OCI-LY7 (cell line): ENCODE measurements around the gene STAC. TPM values are rescaled to one million over a fixed set of nuclear protein-coding genes. Genes with fewer than 3 reads are reported as not detected.

Source experiments
- BruUV-seq: library from RNA; stranded (reverse); fragments of 400-500 nt; replicated peaks from 2 replicates; lab custom pipeline; 2021; lab: Mats Ljungman, UMichigan
- CTCF ChIA-PET: fragments of 300-600 bp; sonication (Branson Sonifier 250); formaldehyde crosslinking; loops from one replicate; lab custom pipeline; 2022; ENCODE audit warnings: antibody characterized with exemption; ENCODE audit not compliant: unreplicated experiment; lab: Charles Lee
- POLR2A ChIA-PET: fragments of 300-600 bp; sonication (Branson Sonifier 250); formaldehyde crosslinking; loops from one replicate; lab custom pipeline; 2022; ENCODE audit warnings: antibody characterized with exemption; lab: Charles Lee
- DNase-seq: peaks from one replicate; pipeline ENCODE4 v3.0.0-alpha.2; 2015; ENCODE audit warnings: low spot score
- H2AFZ ChIP-seq: fragments of 200-600 bp; sonication (generic), shearing (Covaris generic); 2 replicates; pipeline ENCODE4 v1.6.1; 2014; ENCODE audit warnings: mild to moderate bottlenecking, antibody characterized with exemption, low read length, moderate library complexity
- H3K27ac ChIP-seq: fragments of 200-600 bp; sonication (generic); 2 replicates; pipeline ENCODE4 v1.5.1; 2014; ENCODE audit warnings: mixed run types, low read depth, mild to moderate bottlenecking, moderate library complexity, low read length, inconsistent platforms; ENCODE audit not compliant: poor library complexity, severe bottlenecking
- H3K36me3 ChIP-seq: fragments of 200-600 bp; sonication (generic); 2 replicates; pipeline ENCODE4 v1.6.1; 2014; ENCODE audit warnings: mild to moderate bottlenecking, antibody characterized with exemption, low read length, moderate library complexity, mixed read lengths; ENCODE audit not compliant: insufficient read depth
- H3K4me1 ChIP-seq: fragments of 200-600 bp; sonication (generic); 2 replicates; pipeline ENCODE4 v1.5.1; 2014; ENCODE audit warnings: mild to moderate bottlenecking, low read length; ENCODE audit not compliant: insufficient read depth, poor library complexity, severe bottlenecking
- H3K4me2 ChIP-seq: fragments of 200-600 bp; sonication (generic); 2 replicates; pipeline ENCODE4 v1.6.1; 2014; ENCODE audit warnings: mild to moderate bottlenecking, low read length
- H3K4me3 ChIP-seq: fragments of 200-600 bp; sonication (generic); 2 replicates; pipeline ENCODE4 v1.5.1; 2014; ENCODE audit warnings: mild to moderate bottlenecking, low read depth, low read length; ENCODE audit not compliant: poor library complexity, severe bottlenecking
- H3K79me2 ChIP-seq: fragments of 200-600 bp; sonication (generic); 2 replicates; pipeline ENCODE4 v1.6.1; 2016; ENCODE audit warnings: low read depth, mild to moderate bottlenecking, low read length, moderate library complexity, mixed read lengths; ENCODE audit not compliant: insufficient read depth
- H3K9me2 ChIP-seq: fragments of 200-600 bp; sonication (generic); 2 replicates; pipeline ENCODE4 v1.6.1; 2016; ENCODE audit warnings: mild to moderate bottlenecking, low read length, mixed read lengths; ENCODE audit not compliant: insufficient read depth
- H3K9me3 ChIP-seq: fragments of 200-600 bp; sonication (generic); 2 replicates; pipeline ENCODE4 v1.6.1; 2014; ENCODE audit warnings: mild to moderate bottlenecking, mixed run types, low read length, mixed read lengths
- H4K20me1 ChIP-seq: fragments of 200-600 bp; sonication (generic); 2 replicates; pipeline ENCODE4 v1.6.1; 2014; ENCODE audit warnings: mild to moderate bottlenecking, antibody characterized with exemption, low read length, moderate library complexity, mixed read lengths; ENCODE audit not compliant: insufficient read depth
- EZH2phosphoT487 ChIP-seq: fragments of 200-600 bp; sonication (generic); IDR thresholded peaks from 2 replicates; pipeline ENCODE4 v1.6.1; 2018; ENCODE audit warnings: low read depth, borderline replicate concordance, mild to moderate bottlenecking, mixed run types, antibody characterized with exemption, low read length, moderate library complexity, mixed read lengths
- intact Hi-C: fragments of 100-400 bp; cut with micrococcal nuclease; formaldehyde crosslinking; loops from one replicate; pipeline ENCODE4 v1.10.0; 2022; ENCODE audit not compliant: unreplicated experiment
- total RNA-seq, 2 experiments: library from RNA; depleted of rRNA in 1 of 2; stranded (reverse); fragments of >200 nt in 1 of 2; shearing (Covaris generic) in 1 of 2; gene quantifications; 2 replicates each; pipeline ENCODE4 v1.2.3, GENCODE V29; 2014 to 2022
- TF ChIP-seq, protein P1 (sequence below): fragments of 200-600 bp; sonication (generic); conservative IDR thresholded peaks from 2 replicates; pipeline ENCODE4 v1.5.1; 2014; ENCODE audit warnings: mild to moderate bottlenecking, antibody characterized with exemption, low read length, moderate library complexity, mixed read lengths

The STAC gene
- total RNA-seq, 2 experiments from 2014 or later = not detected

DNA sequence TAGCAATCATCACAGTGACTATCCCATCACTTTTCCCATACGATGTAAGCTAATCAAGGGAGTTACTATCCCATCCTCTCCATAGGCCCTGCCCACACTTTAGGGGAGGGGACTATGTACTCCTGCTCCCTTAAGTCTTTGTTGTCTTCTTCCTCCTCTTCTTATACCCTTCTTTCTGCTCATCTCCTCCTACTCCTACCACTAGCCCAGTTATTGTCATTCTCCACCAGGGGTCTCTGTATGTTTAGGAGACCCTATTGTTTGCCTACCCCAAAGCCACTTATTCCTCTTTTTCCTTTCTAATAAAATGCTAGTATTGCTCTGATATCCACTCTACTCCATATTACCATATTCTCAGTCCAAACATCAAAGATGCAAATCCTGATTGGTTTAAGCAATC lies 27.8 kb downstream of the STAC start:
- no peaks in the 10 kb centered on the region for H3K9me2 ChIP-seq
- DNase-seq = peak; percentile 10
- no peaks in the 10 kb centered on the region for H4K20me1 ChIP-seq
- no peak overlapping the region for H2AFZ ChIP-seq
- no peak overlapping the region for H3K4me3 ChIP-seq
- H3K79me2 ChIP-seq = no peaks in the 10 kb centered on the region
- no peaks in the 10 kb centered on the region for H3K4me1 ChIP-seq
- TF ChIP-seq, protein P1, sequence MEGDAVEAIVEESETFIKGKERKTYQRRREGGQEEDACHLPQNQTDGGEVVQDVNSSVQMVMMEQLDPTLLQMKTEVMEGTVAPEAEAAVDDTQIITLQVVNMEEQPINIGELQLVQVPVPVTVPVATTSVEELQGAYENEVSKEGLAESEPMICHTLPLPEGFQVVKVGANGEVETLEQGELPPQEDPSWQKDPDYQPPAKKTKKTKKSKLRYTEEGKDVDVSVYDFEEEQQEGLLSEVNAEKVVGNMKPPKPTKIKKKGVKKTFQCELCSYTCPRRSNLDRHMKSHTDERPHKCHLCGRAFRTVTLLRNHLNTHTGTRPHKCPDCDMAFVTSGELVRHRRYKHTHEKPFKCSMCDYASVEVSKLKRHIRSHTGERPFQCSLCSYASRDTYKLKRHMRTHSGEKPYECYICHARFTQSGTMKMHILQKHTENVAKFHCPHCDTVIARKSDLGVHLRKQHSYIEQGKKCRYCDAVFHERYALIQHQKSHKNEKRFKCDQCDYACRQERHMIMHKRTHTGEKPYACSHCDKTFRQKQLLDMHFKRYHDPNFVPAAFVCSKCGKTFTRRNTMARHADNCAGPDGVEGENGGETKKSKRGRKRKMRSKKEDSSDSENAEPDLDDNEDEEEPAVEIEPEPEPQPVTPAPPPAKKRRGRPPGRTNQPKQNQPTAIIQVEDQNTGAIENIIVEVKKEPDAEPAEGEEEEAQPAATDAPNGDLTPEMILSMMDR = peak; percentile 71
- TF ChIP-seq EZH2phosphoT487 = no peak
- no peak overlapping the region for H3K4me2 ChIP-seq
- BruUV-seq = no TSS peak
- ChIA-PET POLR2A (interaction anchor here (0.6 kb wide), 1 partner anchor 146 kb away, joined by 4 read pairs; no protein-coding TSS in a partner anchor), CTCF (no interaction called here)
- no peaks in the 10 kb centered on the region for H3K36me3 ChIP-seq
- no peak overlapping the region for H3K27ac ChIP-seq
- intact Hi-C loops = loop anchor here (1.0 kb wide), 1 partner anchor 293 kb away; no protein-coding TSS in a partner anchor
- no peaks in the 10 kb centered on the region for H3K9me3 ChIP-seq

DNA sequence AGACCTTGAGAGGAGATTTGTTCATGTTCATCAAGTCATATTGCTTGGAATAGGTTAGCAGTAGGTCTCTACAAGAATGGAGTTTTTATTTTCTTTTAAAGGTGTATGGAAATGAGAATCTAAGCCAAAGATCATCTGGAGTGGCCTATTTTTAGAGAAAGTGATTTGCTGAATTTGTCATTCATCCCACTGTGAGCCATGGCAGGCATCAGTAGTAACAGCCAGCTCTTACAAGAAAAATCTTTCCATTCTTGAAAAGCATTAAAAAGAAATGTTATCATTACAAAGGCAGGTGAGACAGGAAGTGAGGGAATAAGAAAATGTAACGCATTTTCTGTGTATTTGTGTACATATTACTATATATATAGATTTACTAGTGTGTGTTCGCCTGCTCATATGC lies 29.6 kb downstream of the STAC start:
- Histone ChIP-seq H3K9me2 (no peaks in the 10 kb centered on the region), H3K4me1 (no peaks in the 10 kb centered on the region), H3K79me2 (no peaks in the 10 kb centered on the region), H4K20me1 (no peaks in the 10 kb centered on the region), H3K4me2 (no peak overlapping the region), H3K9me3 (no peaks in the 10 kb centered on the region), H3K4me3 (no peak overlapping the region), H2AFZ (no peak overlapping the region), H3K27ac (no peak overlapping the region), H3K36me3 (no peaks in the 10 kb centered on the region)
- no peak for TF ChIP-seq EZH2phosphoT487
- TF ChIP-seq, protein P1 = no peak
- intact Hi-C loops = no loop called here
- ChIA-PET POLR2A (no interaction called here), CTCF (no interaction called here)
- no TSS peak for BruUV-seq
- no peak for DNase-seq

DNA sequence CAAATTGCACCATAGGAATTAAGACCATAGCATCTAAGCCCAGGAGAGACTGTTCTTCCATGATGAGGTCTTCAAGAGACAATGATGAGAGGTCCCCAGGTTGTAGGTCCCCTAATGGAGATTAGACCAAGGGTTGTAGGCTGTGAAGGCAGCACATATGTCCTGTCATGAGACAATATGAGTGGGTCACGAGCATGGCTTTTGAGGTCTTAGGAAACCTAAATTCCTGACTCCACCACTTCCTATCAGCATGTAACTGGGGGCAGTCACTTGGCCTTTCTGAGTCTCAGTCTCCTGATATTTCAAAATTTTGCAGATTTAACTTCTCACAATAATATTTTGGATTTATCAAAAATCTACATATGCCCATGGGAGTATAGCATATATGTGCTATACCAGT lies 31.3 kb downstream of the STAC start:
- BruUV-seq = no TSS peak
- no peaks in the 10 kb centered on the region for H3K4me1 ChIP-seq
- H3K4me2 ChIP-seq = no peak overlapping the region
- no peaks in the 10 kb centered on the region for H3K9me2 ChIP-seq
- TF ChIP-seq, protein P1 = no peak
- no peak for TF ChIP-seq EZH2phosphoT487
- ChIA-PET CTCF (no interaction called here), POLR2A (interaction anchor here (0.6 to 0.7 kb wide), 2 partner anchors 125 to 253 kb away, joined by 3 read pairs; no protein-coding TSS in a partner anchor)
- no peak overlapping the region for H3K27ac ChIP-seq
- H4K20me1 ChIP-seq = no peaks in the 10 kb centered on the region
- no peaks in the 10 kb centered on the region for H3K36me3 ChIP-seq
- H3K79me2 ChIP-seq = no peaks in the 10 kb centered on the region
- H2AFZ ChIP-seq = no peak overlapping the region
- H3K9me3 ChIP-seq = no peaks in the 10 kb centered on the region
- no peak overlapping the region for H3K4me3 ChIP-seq
- intact Hi-C loops = no loop called here
- DNase-seq = no peak
